A673 (cell line): Measurements from ENCODE around the gene ANKRD12. TPM values are rescaled to one million over a fixed set of nuclear protein-coding genes. Genes with fewer than 3 reads are reported as not detected.

Experiments used
- BruUV-seq: library from RNA; stranded (reverse); fragments of 400-500 nt; replicated peaks from 2 replicates; lab custom pipeline; 2021; lab: Mats Ljungman, UMichigan
- CTCF ChIA-PET: fragments of 300-600 bp; sonication (Branson Sonifier 250); formaldehyde crosslinking; loops from one replicate; lab custom pipeline; 2022; ENCODE audit warnings: antibody characterized with exemption; lab: Charles Lee
- POLR2A ChIA-PET: fragments of 300-600 bp; sonication (Branson Sonifier 250); formaldehyde crosslinking; loops from one replicate; lab custom pipeline; 2022; ENCODE audit warnings: antibody characterized with exemption; ENCODE audit not compliant: low non-redundant PET; lab: Charles Lee
- DNase-seq: peaks from one replicate; pipeline ENCODE4 v3.0.0-alpha.2; 2015; ENCODE audit warnings: low spot score
- H3K27ac ChIP-seq: fragments of 200-600 bp; sonication (generic); 2 replicates; pipeline ENCODE4 v1.5.1; 2016; ENCODE audit warnings: mixed run types, low read depth, mild to moderate bottlenecking, mixed read lengths, antibody characterized with exemption, low read length; ENCODE audit not compliant: poor library complexity, severe bottlenecking
- H3K27me3 ChIP-seq: fragments of 200-600 bp; sonication (generic); replicated peaks from 2 replicates; pipeline ENCODE4 v1.6.1; 2017; ENCODE audit warnings: mixed run types, low read depth, mild to moderate bottlenecking, mixed read lengths, antibody characterized with exemption, low read length; ENCODE audit not compliant: insufficient read depth, poor library complexity
- H3K36me3 ChIP-seq: fragments of 200-600 bp; sonication (generic); 2 replicates; pipeline ENCODE4 v1.6.1; 2016; ENCODE audit warnings: mixed run types, mild to moderate bottlenecking, mixed read lengths, antibody characterized with exemption, low read length; ENCODE audit not compliant: insufficient read depth, poor library complexity, severe bottlenecking
- H3K4me1 ChIP-seq: fragments of 200-600 bp; sonication (generic); 2 replicates; pipeline ENCODE4 v1.6.1; 2017; ENCODE audit warnings: mixed run types, mild to moderate bottlenecking, mixed read lengths, antibody characterized with exemption, low read length; ENCODE audit not compliant: insufficient read depth, poor library complexity, severe bottlenecking
- H3K4me3 ChIP-seq: fragments of 200-600 bp; sonication (generic); 2 replicates; pipeline ENCODE4 v1.5.1; 2016; ENCODE audit warnings: low read depth, mixed run types, mild to moderate bottlenecking, mixed read lengths, low read length; ENCODE audit not compliant: poor library complexity, severe bottlenecking
- H3K9me3 ChIP-seq: fragments of 200-600 bp; sonication (generic); 2 replicates; pipeline ENCODE4 v1.6.1; 2016; ENCODE audit warnings: mixed run types, low read depth, mild to moderate bottlenecking, mixed read lengths, antibody characterized with exemption, low read length; ENCODE audit not compliant: poor library complexity, severe bottlenecking
- CTCF ChIP-seq: fragments of 300-800, 200-600 bp; sonication (generic); conservative IDR thresholded peaks from 2 replicates; pipeline ENCODE4 v1.5.1; 2017; ENCODE audit warnings: low read depth, mild to moderate bottlenecking, antibody characterized with exemption, low read length, moderate library complexity, mixed read lengths
- EZH2 ChIP-seq: fragments of 200-600 bp; sonication (generic); IDR thresholded peaks from 2 replicates; pipeline ENCODE4 v1.6.1; 2017; ENCODE audit warnings: borderline replicate concordance, low read depth, mild to moderate bottlenecking, mixed read lengths, antibody characterized with exemption, low read length; ENCODE audit not compliant: poor library complexity, severe bottlenecking
- intact Hi-C: fragments of 100-400 bp; cut with micrococcal nuclease; formaldehyde crosslinking; loops from one replicate; pipeline ENCODE4 v1.10.0; 2022; ENCODE audit not compliant: unreplicated experiment
- total RNA-seq: library from RNA; stranded (reverse); gene quantifications from 2 replicates; pipeline ENCODE4 v1.2.3, GENCODE V29; 2021

ANKRD12 gene
- total RNA-seq, 1 experiment from 2014 or later, result 24.2 TPM

GRCh38 chr18:9174302-9174701, 37.7 kb downstream of the ANKRD12 start:
- TF ChIP-seq EZH2, result no peak
- TF ChIP-seq CTCF, result no peak
- BruUV-seq, result no TSS peak
- intact Hi-C loops, result no loop called here
- H3K9me3 ChIP-seq, result no peaks in the 10 kb centered on the region
- no peak for DNase-seq
- ChIA-PET CTCF (no interaction called here), POLR2A (no interaction called here)
- no peak overlapping the region for H3K4me3 ChIP-seq
- no peaks in the 10 kb centered on the region for H3K36me3 ChIP-seq
- H3K4me1 ChIP-seq, result no peaks in the 10 kb centered on the region
- no peak overlapping the region for H3K27ac ChIP-seq
- no peaks in the 10 kb centered on the region for H3K27me3 ChIP-seq

GRCh38 chr18:9175115-9175514, 38.5 kb downstream of the ANKRD12 start:
- ChIA-PET POLR2A (no interaction called here), CTCF (no interaction called here)
- no peak overlapping the region for H3K4me3 ChIP-seq
- no peaks in the 10 kb centered on the region for H3K9me3 ChIP-seq
- no peaks in the 10 kb centered on the region for H3K36me3 ChIP-seq
- no peak for TF ChIP-seq CTCF
- no peak for TF ChIP-seq EZH2
- DNase-seq, result no peak
- no peaks in the 10 kb centered on the region for H3K27me3 ChIP-seq
- no TSS peak for BruUV-seq
- H3K27ac ChIP-seq, result no peak overlapping the region
- intact Hi-C loops, result no loop called here
- no peaks in the 10 kb centered on the region for H3K4me1 ChIP-seq

- POLR2A ChIA-PET, result no interaction called here
- Histone ChIP-seq H3K36me3 (no peaks in the 10 kb centered on the region), H3K27ac (no peak overlapping the region), H3K4me3 (no peak overlapping the region), H3K9me3 (no peaks in the 10 kb centered on the region), H3K4me1 (no peaks in the 10 kb centered on the region), H3K27me3 (no peaks in the 10 kb centered on the region)
- intact Hi-C loops, result no loop called here
- DNase-seq, result no peak
- CTCF ChIA-PET, result no interaction called here
- TF ChIP-seq CTCF, result no peak
- no peak for TF ChIP-seq EZH2
- no TSS peak for BruUV-seq
These were observed 40.5 kb downstream of the ANKRD12 start for GRCh38 chr18:9177031-9177430.
